ENCODE results near the gene HSD3B2.

The HSD3B2 gene

GRCh38 chr1:119416006-119416640 is 1.2 kb downstream of the HSD3B2 start:
- no peak for DNase-seq (ENCODE audit: low read depth)
- H3K4me3 ChIP-seq (ENCODE audit: low read depth, low read length) = no peak overlapping the region
- TF ChIP-seq, protein P1, sequence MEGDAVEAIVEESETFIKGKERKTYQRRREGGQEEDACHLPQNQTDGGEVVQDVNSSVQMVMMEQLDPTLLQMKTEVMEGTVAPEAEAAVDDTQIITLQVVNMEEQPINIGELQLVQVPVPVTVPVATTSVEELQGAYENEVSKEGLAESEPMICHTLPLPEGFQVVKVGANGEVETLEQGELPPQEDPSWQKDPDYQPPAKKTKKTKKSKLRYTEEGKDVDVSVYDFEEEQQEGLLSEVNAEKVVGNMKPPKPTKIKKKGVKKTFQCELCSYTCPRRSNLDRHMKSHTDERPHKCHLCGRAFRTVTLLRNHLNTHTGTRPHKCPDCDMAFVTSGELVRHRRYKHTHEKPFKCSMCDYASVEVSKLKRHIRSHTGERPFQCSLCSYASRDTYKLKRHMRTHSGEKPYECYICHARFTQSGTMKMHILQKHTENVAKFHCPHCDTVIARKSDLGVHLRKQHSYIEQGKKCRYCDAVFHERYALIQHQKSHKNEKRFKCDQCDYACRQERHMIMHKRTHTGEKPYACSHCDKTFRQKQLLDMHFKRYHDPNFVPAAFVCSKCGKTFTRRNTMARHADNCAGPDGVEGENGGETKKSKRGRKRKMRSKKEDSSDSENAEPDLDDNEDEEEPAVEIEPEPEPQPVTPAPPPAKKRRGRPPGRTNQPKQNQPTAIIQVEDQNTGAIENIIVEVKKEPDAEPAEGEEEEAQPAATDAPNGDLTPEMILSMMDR (conservative IDR thresholded peaks at IDR 0.05; ENCODE audit: low read depth, low read length) = no peak

DNA sequence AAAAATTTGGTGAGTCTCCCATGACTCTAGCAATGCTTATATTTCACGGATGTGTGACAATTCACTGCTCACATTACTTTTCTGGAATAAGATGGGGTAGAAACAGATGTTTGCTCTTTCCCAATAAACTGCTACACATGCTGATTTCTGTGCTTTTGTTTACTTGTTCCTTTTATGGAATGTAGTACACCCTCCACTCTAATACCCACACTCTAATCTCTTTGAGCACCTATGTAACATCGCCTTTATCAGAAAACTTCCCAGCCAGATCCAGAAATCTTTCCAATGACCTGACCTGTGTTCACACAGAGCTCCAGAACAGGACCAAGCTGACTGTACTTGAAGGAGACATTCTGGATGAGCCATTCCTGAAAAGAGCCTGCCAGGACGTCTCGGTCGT is 4.2 kb downstream of the HSD3B2 start:
- TF ChIP-seq, protein P1 (conservative IDR thresholded peaks at IDR 0.05; ENCODE audit: low read depth, low read length) = no peak
- DNase-seq (ENCODE audit: low read depth) = no peak
- no peak overlapping the region for H3K4me3 ChIP-seq (ENCODE audit: low read depth, low read length)

DNA sequence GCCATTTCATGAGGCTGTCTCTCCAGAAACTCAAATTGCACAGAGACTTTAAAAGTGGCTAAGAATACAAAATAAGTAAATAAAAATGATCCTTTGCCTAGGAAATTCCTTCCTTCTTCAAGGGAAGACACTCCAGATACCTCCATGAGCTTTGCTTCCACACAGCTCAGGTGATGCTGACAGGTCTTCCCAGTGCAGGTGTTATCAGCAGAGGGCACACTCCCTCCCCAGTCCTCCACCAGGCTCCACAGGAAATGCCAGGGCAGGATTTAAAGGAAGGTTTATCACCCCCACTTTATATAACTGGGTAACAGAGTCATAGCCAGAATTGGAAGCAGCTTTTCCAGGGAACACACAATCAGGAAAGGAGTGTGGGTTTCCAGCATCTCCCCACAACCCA is 5.7 kb downstream of the HSD3B2 start:
- TF ChIP-seq, protein P1 (conservative IDR thresholded peaks at IDR 0.05; ENCODE audit: low read depth, low read length) = no peak
- H3K4me3 ChIP-seq (ENCODE audit: low read depth, low read length) = no peak overlapping the region
- no peak for DNase-seq (ENCODE audit: low read depth)

DNA sequence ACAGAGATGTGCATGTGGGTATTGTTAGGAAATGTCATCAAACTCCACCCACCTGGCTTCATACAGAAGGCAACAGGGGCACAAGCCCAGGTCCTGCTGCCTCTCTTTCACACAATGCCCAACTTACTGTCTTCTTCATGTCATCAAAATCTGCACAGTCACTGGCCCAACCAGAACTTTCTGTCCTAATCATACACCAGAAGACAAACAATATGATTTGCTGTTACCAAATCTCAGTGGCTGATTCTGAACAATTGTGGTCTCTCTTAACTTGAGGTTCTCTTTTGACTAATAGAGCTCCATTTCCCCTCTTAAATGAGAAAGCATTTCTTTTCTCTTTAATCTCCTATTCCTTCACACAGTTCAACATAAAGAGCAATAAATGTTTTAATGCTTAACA is 7.7 kb downstream of the HSD3B2 start:
- H3K4me3 ChIP-seq (ENCODE audit: low read depth, low read length) = no peak overlapping the region
- TF ChIP-seq, protein P1 (conservative IDR thresholded peaks at IDR 0.05; ENCODE audit: low read depth, low read length) = no peak
- no peak for DNase-seq (ENCODE audit: low read depth)

DNA sequence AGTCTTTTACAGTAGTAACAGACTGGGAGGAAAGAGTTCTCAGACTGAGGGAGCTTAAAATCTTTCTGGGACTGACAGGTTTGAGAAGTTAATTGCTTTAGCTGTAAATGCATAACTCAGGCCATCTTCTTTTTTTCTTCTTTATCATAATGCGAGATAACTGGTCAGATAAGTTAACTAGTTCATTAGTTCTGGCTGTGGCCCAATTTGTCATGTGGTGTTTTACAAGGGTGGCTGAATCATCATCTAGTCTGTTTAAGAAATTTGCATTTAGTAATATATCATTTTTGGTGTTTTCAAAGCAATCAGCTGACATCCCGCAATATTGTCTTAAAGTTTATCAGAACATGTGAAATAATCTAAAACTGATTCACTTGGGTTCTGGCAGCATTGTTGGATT is 14.0 kb downstream of the HSD3B2 start:
- H3K4me3 ChIP-seq (ENCODE audit: low read depth, low read length) = no peak overlapping the region
- TF ChIP-seq, protein P1 (conservative IDR thresholded peaks at IDR 0.05; ENCODE audit: low read depth, low read length) = no peak
- no peak for DNase-seq (ENCODE audit: low read depth)

GRCh38 chr1:119429687-119430086 is 14.7 kb downstream of the HSD3B2 start:
- no peak overlapping the region for H3K4me3 ChIP-seq (ENCODE audit: low read depth, low read length)
- no peak for DNase-seq (ENCODE audit: low read depth)
- TF ChIP-seq, protein P1 (conservative IDR thresholded peaks at IDR 0.05; ENCODE audit: low read depth, low read length) = no peak

DNA sequence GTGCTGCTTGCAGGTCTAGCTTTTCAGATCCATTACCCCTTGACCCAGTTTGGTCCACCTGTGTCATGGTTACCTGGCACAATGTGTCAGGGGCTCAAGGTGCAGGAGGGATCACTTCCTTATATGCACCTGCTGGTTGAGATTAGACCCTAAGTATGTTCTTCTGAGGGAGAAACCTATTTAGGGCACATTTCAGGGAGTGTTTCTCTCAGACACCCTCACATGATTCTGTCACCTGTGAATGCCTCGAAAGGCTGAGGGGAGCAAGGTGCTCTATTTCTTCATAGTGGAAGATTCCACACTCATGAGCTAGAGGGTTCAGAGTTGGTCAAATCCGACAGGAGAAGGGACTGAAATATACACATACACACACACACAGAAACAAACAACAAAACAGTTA is 15.5 kb downstream of the HSD3B2 start:
- DNase-seq (ENCODE audit: low read depth) = no peak
- TF ChIP-seq, protein P1 (conservative IDR thresholded peaks at IDR 0.05; ENCODE audit: low read depth, low read length) = no peak
- no peak overlapping the region for H3K4me3 ChIP-seq (ENCODE audit: low read depth, low read length)
